Vagina (tissue), 2 donors: Measurements from ENCODE around the gene KRT1. TPM values are rescaled to one million over a fixed set of nuclear protein-coding genes. Genes with fewer than 3 reads are reported as not detected.

Experiments
- DNase-seq, 2 donors: peaks; one replicate each; pipeline ENCODE4 v3.0.0-alpha.2; 2017; ENCODE audit errors: extremely low spot score in 2 of 2
- H3K27ac ChIP-seq: fragments of 200-600 bp; sonication (generic); one replicate; pipeline ENCODE4 v1.5.1; 2019
- H3K27me3 ChIP-seq: fragments of 200-600 bp; sonication (generic); one replicate; pipeline ENCODE4 v1.5.1; 2019
- H3K36me3 ChIP-seq, 2 donors: fragments of 200-600 bp; sonication (generic); one replicate each; pipeline ENCODE4 v1.5.1; 2017 to 2019
- H3K4me1 ChIP-seq: fragments of 200-600 bp; sonication (generic); one replicate; pipeline ENCODE4 v1.5.1; 2019
- H3K4me3 ChIP-seq, 2 donors: fragments of 200-600 bp; sonication (generic); 1 replicate in 1 of 2; 2 replicates in 1 of 2; pipeline ENCODE4 v1.5.1; 2016 to 2019
- H3K9me3 ChIP-seq: fragments of 200-600 bp; sonication (generic); one replicate; pipeline ENCODE4 v1.5.1; 2019
- CTCF ChIP-seq, 3 experiments: fragments of 450-650 bp in 2 of 3; fragments of 200-600 bp in 1 of 3; sonication (generic) in 1 of 3; IDR thresholded peaks; one replicate each; pipeline ENCODE4 v1.5.1; 2017 to 2019; ENCODE audit warnings: antibody characterized with exemption in 3 of 3, mild to moderate bottlenecking in 2 of 3, moderate library complexity in 2 of 3
- POLR2A ChIP-seq, 2 donors: fragments of 450-650 bp; IDR thresholded peaks; one replicate each; pipeline ENCODE4 v1.6.1; 2017; ENCODE audit warnings: antibody characterized with exemption in 2 of 2, mild to moderate bottlenecking in 2 of 2, moderate library complexity in 2 of 2
- POLR2AphosphoS5 ChIP-seq, 2 donors: sonication (generic); formaldehyde crosslinking; IDR thresholded peaks; one replicate each; pipeline ENCODE4 v1.9.0; 2017; ENCODE audit warnings: antibody characterized with exemption in 2 of 2, mild to moderate bottlenecking in 2 of 2, low read depth in 1 of 2; ENCODE audit not compliant: insufficient read depth in 1 of 2
- intact Hi-C: fragments of 100-400 bp; cut with DNase I; formaldehyde crosslinking; loops from one replicate; pipeline ENCODE4 v1.15.1; 2023
- total RNA-seq: library from RNA; depleted of rRNA; stranded (reverse); fragments of >200 nt; gene quantifications from one replicate; pipeline ENCODE4 v1.2.3, GENCODE V29; 2016

The KRT1 gene
- total RNA-seq, 1 donor from 2014 or later, result 886 TPM

GRCh38 chr12:52691076-52691840 lies 11.1 kb upstream of the KRT1 start:
- no peak for DNase-seq
- TF ChIP-seq CTCF (IDR thresholded peaks at IDR 0.05) (no peak), POLR2A (IDR thresholded peaks at IDR 0.05) (no peak), POLR2AphosphoS5 (IDR thresholded peaks at IDR 0.05; ENCODE audit: insufficient read depth in 1 of 2, low read depth in 1 of 2) (no peak)
- H3K9me3 ChIP-seq, result no peaks in the 10 kb centered on the region
- H3K27me3 ChIP-seq, result no peaks in the 10 kb centered on the region
- intact Hi-C loops, result no loop called here
- no peak overlapping the region for H3K27ac ChIP-seq
- no peaks in the 10 kb centered on the region for H3K36me3 ChIP-seq
- H3K4me1 ChIP-seq, result peaks cover 11% of the 10 kb centered on the region
- peak overlapping the region; percentile 22 to 41 for H3K4me3 ChIP-seq

GRCh38 chr12:52690351-52691075 lies 10.3 kb upstream of the KRT1 start:
- Histone ChIP-seq H3K27ac (no peak overlapping the region), H3K9me3 (no peaks in the 10 kb centered on the region), H3K27me3 (no peaks in the 10 kb centered on the region), H3K36me3 (no peaks in the 10 kb centered on the region), H3K4me1 (peaks cover 11% of the 10 kb centered on the region), H3K4me3 (peak overlapping the region; percentile 22 to 41)
- DNase-seq, result no peak
- intact Hi-C loops, result no loop called here
- TF ChIP-seq CTCF (IDR thresholded peaks at IDR 0.05) (no peak), POLR2A (IDR thresholded peaks at IDR 0.05) (no peak), POLR2AphosphoS5 (IDR thresholded peaks at IDR 0.05; ENCODE audit: insufficient read depth in 1 of 2, low read depth in 1 of 2) (no peak)

DNA sequence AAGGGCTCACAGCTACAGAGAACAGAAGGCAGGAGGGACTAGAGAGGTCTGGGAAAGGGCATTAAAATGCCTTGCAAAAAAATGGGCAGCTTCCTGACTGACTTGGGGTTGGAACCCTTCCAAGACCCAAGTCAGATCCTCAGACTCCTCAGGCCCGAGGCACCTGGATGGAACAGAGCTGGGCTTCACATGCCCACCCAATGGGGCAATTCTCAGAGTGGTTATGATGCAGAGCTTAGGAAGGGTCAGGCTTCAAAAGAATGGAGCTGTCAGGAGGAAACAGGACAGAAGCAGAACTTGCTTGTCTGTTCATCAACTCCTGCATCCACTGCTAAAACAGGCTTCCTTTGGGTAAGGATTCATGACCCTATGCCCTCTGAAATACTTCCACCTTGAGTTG lies 9.7 kb upstream of the KRT1 start:
- no peak overlapping the region for H3K27ac ChIP-seq
- peaks cover 11% of the 10 kb centered on the region for H3K4me1 ChIP-seq
- DNase-seq, result no peak
- no peaks in the 10 kb centered on the region for H3K36me3 ChIP-seq
- H3K9me3 ChIP-seq, result no peaks in the 10 kb centered on the region
- H3K4me3 ChIP-seq, result no peak overlapping the region
- TF ChIP-seq POLR2A (IDR thresholded peaks at IDR 0.05) (no peak), POLR2AphosphoS5 (IDR thresholded peaks at IDR 0.05; ENCODE audit: insufficient read depth in 1 of 2, low read depth in 1 of 2) (no peak), CTCF (IDR thresholded peaks at IDR 0.05) (no peak)
- no peaks in the 10 kb centered on the region for H3K27me3 ChIP-seq
- intact Hi-C loops, result no loop called here

DNA sequence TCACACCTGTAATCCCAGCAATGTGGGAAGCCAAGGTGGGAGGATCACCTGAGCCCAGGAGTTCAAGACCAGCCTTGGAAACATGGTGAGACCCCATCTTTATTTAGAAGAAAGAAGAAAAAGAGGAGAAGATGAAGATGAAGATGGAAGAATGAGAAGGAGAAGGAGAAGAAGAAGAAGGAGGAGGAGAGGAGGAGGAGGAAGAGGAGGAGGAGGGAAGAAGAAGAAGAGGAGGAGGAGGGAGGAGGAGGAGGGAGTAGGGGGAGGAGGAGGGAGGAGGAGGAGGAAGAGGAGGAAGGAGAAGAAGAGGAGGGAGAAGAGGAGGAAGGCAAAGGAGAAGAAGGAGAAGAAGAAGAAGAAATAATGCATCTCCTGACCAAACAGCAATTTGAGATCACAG lies 9.0 kb upstream of the KRT1 start:
- Histone ChIP-seq H3K4me1 (peaks cover 11% of the 10 kb centered on the region), H3K36me3 (no peaks in the 10 kb centered on the region), H3K27me3 (no peaks in the 10 kb centered on the region), H3K4me3 (no peak overlapping the region), H3K27ac (no peak overlapping the region), H3K9me3 (no peaks in the 10 kb centered on the region)
- no peak for DNase-seq
- TF ChIP-seq POLR2AphosphoS5 (IDR thresholded peaks at IDR 0.05; ENCODE audit: insufficient read depth in 1 of 2, low read depth in 1 of 2) (no peak), CTCF (IDR thresholded peaks at IDR 0.05) (no peak), POLR2A (IDR thresholded peaks at IDR 0.05) (no peak)
- intact Hi-C loops, result no loop called here

DNA sequence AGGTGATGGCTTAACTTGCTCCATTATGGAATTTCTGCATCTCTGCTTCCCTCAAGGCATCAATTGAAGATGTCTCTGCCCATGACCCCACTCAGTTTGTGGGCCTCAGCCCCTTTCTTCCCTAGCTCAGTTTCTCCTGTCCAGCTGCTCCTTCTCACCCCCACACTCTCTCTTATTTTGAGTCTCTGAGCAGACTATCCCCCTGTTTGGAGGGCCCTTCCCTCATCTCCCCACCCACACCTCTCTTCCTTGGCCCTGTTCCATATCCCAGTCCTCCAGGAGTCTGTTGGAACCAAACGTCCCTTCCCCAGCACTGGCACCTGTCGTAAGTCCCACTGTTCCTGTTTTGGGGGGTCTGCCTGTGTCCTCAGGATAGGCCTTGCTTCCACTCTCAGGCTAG lies 8.3 kb upstream of the KRT1 start:
- H3K9me3 ChIP-seq, result no peaks in the 10 kb centered on the region
- intact Hi-C loops, result no loop called here
- no peak for TF ChIP-seq POLR2AphosphoS5 (IDR thresholded peaks at IDR 0.05; ENCODE audit: insufficient read depth in 1 of 2, low read depth in 1 of 2)
- no peak for TF ChIP-seq CTCF (IDR thresholded peaks at IDR 0.05)
- no peak for TF ChIP-seq POLR2A (IDR thresholded peaks at IDR 0.05)
- H3K36me3 ChIP-seq, result no peaks in the 10 kb centered on the region
- no peak overlapping the region for H3K4me3 ChIP-seq
- no peak for DNase-seq
- no peak overlapping the region for H3K27ac ChIP-seq
- H3K27me3 ChIP-seq, result no peaks in the 10 kb centered on the region
- peaks cover 11% of the 10 kb centered on the region for H3K4me1 ChIP-seq
